GM18520 (cell line): ENCODE results near the gene HEPACAM.

Source experiments
- ATAC-seq: cut with Tn5 transposase; IDR thresholded peaks from one replicate; pipeline ENCODE4 v1.9.1; 2021; ENCODE audit not compliant: unreplicated experiment

Gene HEPACAM

GRCh38 chr11:124886476-124886875, 49.4 kb downstream of the HEPACAM start:
- ATAC-seq = no peak

- ATAC-seq = no peak
These were observed 50.9 kb downstream of the HEPACAM start for GRCh38 chr11:124884869-124885479.

GRCh38 chr11:124884340-124884739, 51.5 kb downstream of the HEPACAM start:
- ATAC-seq = no peak

GRCh38 chr11:124882339-124883071, 53.3 kb downstream of the HEPACAM start:
- no peak for ATAC-seq

GRCh38 chr11:124880958-124881357, 54.9 kb downstream of the HEPACAM start:
- no peak for ATAC-seq

GRCh38 chr11:124880290-124880611, 55.6 kb downstream of the HEPACAM start:
- no peak for ATAC-seq

- ATAC-seq = no peak
These were observed 56.2 kb downstream of the HEPACAM start for GRCh38 chr11:124879493-124880289.

GRCh38 chr11:124878759-124879492, 56.9 kb downstream of the HEPACAM start:
- no peak for ATAC-seq

GRCh38 chr11:124877910-124878758, 57.7 kb downstream of the HEPACAM start:
- ATAC-seq = no peak

- no peak for ATAC-seq
These were observed 58.3 kb downstream of the HEPACAM start for GRCh38 chr11:124877631-124877909.

- ATAC-seq = no peak
These were observed 58.8 kb downstream of the HEPACAM start for GRCh38 chr11:124876818-124877630.

GRCh38 chr11:124875943-124876817, 59.7 kb downstream of the HEPACAM start:
- ATAC-seq = peak; percentile 77

GRCh38 chr11:124875401-124875800, 60.4 kb downstream of the HEPACAM start:
- no peak for ATAC-seq

GRCh38 chr11:124874571-124875255, 61.1 kb downstream of the HEPACAM start:
- ATAC-seq = no peak

GRCh38 chr11:124873951-124874350, 61.9 kb downstream of the HEPACAM start:
- no peak for ATAC-seq

GRCh38 chr11:124872741-124873140, 63.1 kb downstream of the HEPACAM start:
- ATAC-seq = no peak

GRCh38 chr11:124872280-124872679, 63.6 kb downstream of the HEPACAM start:
- ATAC-seq = no peak

GRCh38 chr11:124870430-124870829, 65.4 kb downstream of the HEPACAM start:
- ATAC-seq = no peak
